Measurements from ENCODE around the gene ADARB1.
"Not testable (repeated sequence)": the region's sequence is repeated elsewhere in the genome, so short reads cannot be mapped to it uniquely, and the experiment has no call there.

The ADARB1 gene

GRCh38 chr21:45134279-45135076 is 60.1 kb downstream of the ADARB1 start:
- no peak for DNase-seq (ENCODE audit: low spot score)

- DNase-seq (ENCODE audit: low spot score) = no peak
These were observed 60.7 kb downstream of the ADARB1 start for GRCh38 chr21:45135122-45135521.

GRCh38 chr21:45135868-45136267 is 61.5 kb downstream of the ADARB1 start:
- no peak for DNase-seq (ENCODE audit: low spot score)

- DNase-seq (ENCODE audit: low spot score) = no peak
These were observed 62.1 kb downstream of the ADARB1 start for GRCh38 chr21:45136500-45136899.

- no peak for DNase-seq (ENCODE audit: low spot score)
These were observed 62.7 kb downstream of the ADARB1 start for GRCh38 chr21:45136927-45137611.

GRCh38 chr21:45137612-45137937 is 63.2 kb downstream of the ADARB1 start:
- no peak for DNase-seq (ENCODE audit: low spot score)

GRCh38 chr21:45138199-45139002 is 64.0 kb downstream of the ADARB1 start:
- DNase-seq (ENCODE audit: low spot score) = no peak

- DNase-seq (ENCODE audit: low spot score) = not testable (repeated sequence)
These were observed 64.6 kb downstream of the ADARB1 start for GRCh38 chr21:45139003-45139360.

- DNase-seq (ENCODE audit: low spot score) = no peak
These were observed 65.1 kb downstream of the ADARB1 start for GRCh38 chr21:45139473-45139872.

- DNase-seq (ENCODE audit: low spot score) = peak; percentile 85
These were observed 66.1 kb downstream of the ADARB1 start for GRCh38 chr21:45140346-45140940.

- DNase-seq (ENCODE audit: low spot score) = not testable (repeated sequence)
These were observed 66.6 kb downstream of the ADARB1 start for GRCh38 chr21:45140944-45141343.

- DNase-seq (ENCODE audit: low spot score) = no peak
These were observed 67.1 kb downstream of the ADARB1 start for GRCh38 chr21:45141507-45141906.

- DNase-seq (ENCODE audit: low spot score) = peak; percentile 64
These were observed 68.3 kb downstream of the ADARB1 start for GRCh38 chr21:45142469-45143308.

GRCh38 chr21:45143855-45144254 is 69.5 kb downstream of the ADARB1 start:
- no peak for DNase-seq (ENCODE audit: low spot score)

- DNase-seq (ENCODE audit: low spot score) = peak; percentile 23
These were observed 70.8 kb downstream of the ADARB1 start for GRCh38 chr21:45145146-45145545.

- peak; percentile 3 for DNase-seq (ENCODE audit: low spot score)
These were observed 71.5 kb downstream of the ADARB1 start for GRCh38 chr21:45145846-45146245.

- DNase-seq (ENCODE audit: low spot score) = peak; percentile 54
These were observed 71.9 kb downstream of the ADARB1 start for GRCh38 chr21:45146306-45146705.

GRCh38 chr21:45146801-45147200 is 72.4 kb downstream of the ADARB1 start:
- DNase-seq (ENCODE audit: low spot score) = no peak

- DNase-seq (ENCODE audit: low spot score) = peak; percentile 11
These were observed 73.3 kb downstream of the ADARB1 start for GRCh38 chr21:45147473-45148315.

- no peak for DNase-seq (ENCODE audit: low spot score)
These were observed 74.1 kb downstream of the ADARB1 start for GRCh38 chr21:45148316-45148990.
